B cell (primary cell): ENCODE data around the gene NSF. TPM values are rescaled to one million over a fixed set of nuclear protein-coding genes. Genes with fewer than 3 reads are reported as not detected.

Experiments used
- ATAC-seq: fragments of 200-7000 bp; cut with Tn5 transposase; one replicate; pipeline ENCODE4 v1.10.0; 2021; ENCODE audit warnings: low read depth, mild to moderate bottlenecking, moderate number of reproducible peaks, moderate library complexity
- CTCF ChIA-PET: fragments of 350-600 bp; sonication (Branson Sonifier 250); formaldehyde crosslinking; loops from one replicate; lab custom pipeline; 2021; ENCODE audit warnings: antibody characterized with exemption, inconsistent platforms; lab: Charles Lee
- POLR2A ChIA-PET: fragments of 350-600 bp; sonication (Branson Sonifier 250); formaldehyde crosslinking; loops from one replicate; lab custom pipeline; 2021; ENCODE audit warnings: antibody characterized with exemption; lab: Charles Lee
- DNase-seq: peaks from one replicate; pipeline ENCODE4 v3.0.0; 2013
- H2AFZ ChIP-seq: 2 replicates; pipeline ENCODE4 v1.6.1; 2012; ENCODE audit warnings: mild to moderate bottlenecking, low read depth, low read length; ENCODE audit not compliant: insufficient read depth, poor library complexity, severe bottlenecking
- H3K27ac ChIP-seq, 2 donors: 1 replicate in 1 of 2; 2 replicates in 1 of 2; pipeline ENCODE4 v1.5.1; 2012 to 2013; ENCODE audit warnings: low read length in 2 of 2, mild to moderate bottlenecking in 2 of 2, moderate library complexity in 1 of 2
- H3K27me3 ChIP-seq, 4 experiments: fragments of 200-600 bp in 1 of 4; sonication (generic) in 1 of 4; replicated peaks in 1 of 4; 1 replicate in 2 of 4; 2 replicates in 2 of 4; pipeline versions ENCODE4 v1.6.1 to v1.7.0; 2013 to 2016; ENCODE audit warnings: low read length in 3 of 4, mild to moderate bottlenecking in 2 of 4, mixed read lengths in 1 of 4, moderate library complexity in 1 of 4; ENCODE audit not compliant: insufficient read depth in 4 of 4, control insufficient read depth in 3 of 4; ENCODE audit errors: control extremely low read depth in 1 of 4
- H3K36me3 ChIP-seq, 2 experiments: replicated peaks in 1 of 2; 1 replicate in 1 of 2; 2 replicates in 1 of 2; pipeline versions ENCODE4 v1.6.1 to v1.7.1; 2013; ENCODE audit warnings: low read length in 1 of 2; ENCODE audit not compliant: insufficient read depth in 2 of 2, control insufficient read depth in 1 of 2; ENCODE audit errors: control extremely low read depth in 1 of 2, extremely low read depth in 1 of 2
- H3K4me1 ChIP-seq, 2 donors: fragments of 200-600 bp in 1 of 2; sonication (generic) in 1 of 2; 1 replicate in 1 of 2; 2 replicates in 1 of 2; pipeline versions ENCODE4 v1.5.1 to v1.6.1; 2013 to 2017; ENCODE audit warnings: low read length in 2 of 2; ENCODE audit not compliant: control insufficient read depth in 2 of 2, insufficient read depth in 2 of 2
- H3K4me2 ChIP-seq: replicated peaks from 2 replicates; pipeline ENCODE3; 2012; ENCODE audit warnings: mild to moderate bottlenecking, low read depth, low read length; ENCODE audit not compliant: poor library complexity, severe bottlenecking
- H3K4me3 ChIP-seq, 5 experiments: fragments of 200-600 bp in 1 of 5; sonication (generic) in 1 of 5; 1 replicate in 3 of 5; 2 replicates in 2 of 5; pipeline versions ENCODE4 v1.5.1 to v1.7.0; 2011 to 2016; ENCODE audit warnings: low read length in 4 of 5, mild to moderate bottlenecking in 4 of 5, low read depth in 2 of 5, control low read depth in 1 of 5, moderate library complexity in 1 of 5; ENCODE audit not compliant: insufficient read depth in 1 of 5; ENCODE audit errors: control extremely low read depth in 1 of 5, extremely low read depth in 1 of 5
- H3K79me2 ChIP-seq: fragments of 200-600 bp; sonication (generic); one replicate; pipeline ENCODE4 v1.6.0; 2016; ENCODE audit warnings: low read length; ENCODE audit not compliant: control insufficient read depth, insufficient read depth
- H3K9ac ChIP-seq: fragments of 200-600 bp; sonication (generic); 2 replicates; pipeline ENCODE4 v1.6.1; 2017; ENCODE audit warnings: mild to moderate bottlenecking, low read length, moderate library complexity
- H3K9me3 ChIP-seq, 3 donors: one replicate each; pipeline versions ENCODE4 v1.6.1 to v1.7.1; 2013; ENCODE audit warnings: low read length in 2 of 3; ENCODE audit not compliant: control insufficient read depth in 2 of 3, insufficient read depth in 1 of 3; ENCODE audit errors: control extremely low read depth in 1 of 3
- H4K20me1 ChIP-seq: 2 replicates; pipeline ENCODE4 v1.6.0; 2012; ENCODE audit warnings: mild to moderate bottlenecking, low read length; ENCODE audit not compliant: insufficient read depth, control insufficient read depth, poor library complexity, severe bottlenecking
- H3K27ac Mint-ChIP-seq: one replicate; pipeline ENCODE4 v1.8.0; 2021; ENCODE audit warnings: mixed read lengths
- H3K27me3 Mint-ChIP-seq: one replicate; pipeline ENCODE4 v1.8.0; 2021; ENCODE audit warnings: mixed read lengths
- H3K4me1 Mint-ChIP-seq: one replicate; pipeline ENCODE4 v1.8.0; 2021; ENCODE audit warnings: mixed read lengths
- H3K4me3 Mint-ChIP-seq: one replicate; pipeline ENCODE4 v1.8.0; 2021; ENCODE audit warnings: mixed read lengths
- H3K9me3 Mint-ChIP-seq: one replicate; pipeline ENCODE4 v1.8.0; 2022; ENCODE audit warnings: mixed read lengths; ENCODE audit not compliant: insufficient read depth
- EZH2 ChIP-seq: IDR thresholded peaks from 2 replicates; pipeline ENCODE4 v1.6.1; 2012; ENCODE audit warnings: borderline replicate concordance, low read depth, mild to moderate bottlenecking, moderate library complexity, low read length; ENCODE audit not compliant: insufficient read depth, poor library complexity, severe bottlenecking
- WGBS: methylation state at CpG from one replicate; pipeline ENCODE4 v1.1.5; 2013; ENCODE audit warnings: missing lambda C conversion rate; ENCODE audit not compliant: insufficient coverage; 5-methylcytosine and 5-hydroxymethylcytosine counted together
- intact Hi-C: fragments of 100-400 bp; cut with micrococcal nuclease; formaldehyde crosslinking; loops from one replicate; pipeline ENCODE4 v1.10.0; 2022
- polyA plus RNA-seq: library from polyadenylated mRNA; depleted of rRNA; stranded (reverse); fragments of >200 nt; gene quantifications from 2 replicates; pipeline ENCODE4 v1.2.3, GENCODE V29; 2012
- total RNA-seq, 2 donors: library from RNA; stranded (reverse); fragments of 120-200 nt in 1 of 2; gene quantifications; 1 replicate in 1 of 2; 2 replicates in 1 of 2; pipeline versions ENCODE4 v1.2.3 to v1.2.4, GENCODE V29; 2013 to 2022
- TF ChIP-seq, protein P1 (sequence below): fragments of 200-600 bp; IDR thresholded peaks from one replicate; pipeline ENCODE4 v1.8.0; 2022; ENCODE audit warnings: antibody characterized with exemption, mild to moderate bottlenecking

Gene NSF
- total and polyA plus RNA-seq, 2 donors (not counting 1 experiment from before 2014, with no cell fraction given): 10.9 to 91.0 TPM

DNA sequence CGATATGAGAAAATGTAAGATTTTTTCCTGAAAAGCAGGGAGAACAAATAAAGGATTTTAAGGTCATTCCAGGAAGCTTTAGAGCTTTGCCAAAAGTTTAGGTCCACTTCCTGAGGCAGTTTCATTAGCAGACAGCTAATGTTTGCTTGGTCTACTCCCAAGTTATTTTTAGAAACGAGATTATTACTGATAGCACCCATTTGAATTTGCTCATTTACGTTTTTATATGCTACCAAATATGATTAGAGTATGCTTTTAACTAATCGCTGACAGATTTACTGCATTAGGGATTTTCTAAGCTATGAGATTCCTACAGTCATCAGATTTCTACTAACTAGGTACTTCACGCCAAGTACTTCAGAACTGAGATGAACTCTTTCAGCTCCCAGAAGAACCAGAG lies 129.9 kb downstream of the NSF start:
- H3K36me3 ChIP-seq: peaks cover 0 to 10% of the 10 kb centered on the region in 2 experiments
- ATAC-seq (no peak), DNase-seq (no peak)
- ChIA-PET POLR2A (no interaction called here), CTCF (no interaction called here)
- H3K9me3 Mint-ChIP-seq: no peaks in the 10 kb centered on the region
- 100% methylated on average over 1 of the region's 5 CpGs for WGBS
- H3K4me1 Mint-ChIP-seq: peaks cover 31% of the 10 kb centered on the region
- H3K79me2 ChIP-seq: no peaks in the 10 kb centered on the region
- no peak overlapping the region for H3K4me3 Mint-ChIP-seq
- no peaks in the 10 kb centered on the region for H3K9me3 ChIP-seq
- no peak overlapping the region for H3K4me3 ChIP-seq
- peaks cover 23 to 26% of the 10 kb centered on the region in 2 donors for H3K4me1 ChIP-seq
- no peaks in the 10 kb centered on the region for H3K27me3 ChIP-seq
- no peak overlapping the region for H2AFZ ChIP-seq
- H3K27ac Mint-ChIP-seq: no peak overlapping the region
- intact Hi-C loops: no loop called here
- H4K20me1 ChIP-seq: no peaks in the 10 kb centered on the region
- no peak for TF ChIP-seq EZH2
- TF ChIP-seq, protein P1, sequence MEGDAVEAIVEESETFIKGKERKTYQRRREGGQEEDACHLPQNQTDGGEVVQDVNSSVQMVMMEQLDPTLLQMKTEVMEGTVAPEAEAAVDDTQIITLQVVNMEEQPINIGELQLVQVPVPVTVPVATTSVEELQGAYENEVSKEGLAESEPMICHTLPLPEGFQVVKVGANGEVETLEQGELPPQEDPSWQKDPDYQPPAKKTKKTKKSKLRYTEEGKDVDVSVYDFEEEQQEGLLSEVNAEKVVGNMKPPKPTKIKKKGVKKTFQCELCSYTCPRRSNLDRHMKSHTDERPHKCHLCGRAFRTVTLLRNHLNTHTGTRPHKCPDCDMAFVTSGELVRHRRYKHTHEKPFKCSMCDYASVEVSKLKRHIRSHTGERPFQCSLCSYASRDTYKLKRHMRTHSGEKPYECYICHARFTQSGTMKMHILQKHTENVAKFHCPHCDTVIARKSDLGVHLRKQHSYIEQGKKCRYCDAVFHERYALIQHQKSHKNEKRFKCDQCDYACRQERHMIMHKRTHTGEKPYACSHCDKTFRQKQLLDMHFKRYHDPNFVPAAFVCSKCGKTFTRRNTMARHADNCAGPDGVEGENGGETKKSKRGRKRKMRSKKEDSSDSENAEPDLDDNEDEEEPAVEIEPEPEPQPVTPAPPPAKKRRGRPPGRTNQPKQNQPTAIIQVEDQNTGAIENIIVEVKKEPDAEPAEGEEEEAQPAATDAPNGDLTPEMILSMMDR: no peak
- H3K9ac ChIP-seq: no peak overlapping the region
- no peaks in the 10 kb centered on the region for H3K27me3 Mint-ChIP-seq
- H3K4me2 ChIP-seq: no peak overlapping the region
- H3K27ac ChIP-seq: no peak overlapping the region

DNA sequence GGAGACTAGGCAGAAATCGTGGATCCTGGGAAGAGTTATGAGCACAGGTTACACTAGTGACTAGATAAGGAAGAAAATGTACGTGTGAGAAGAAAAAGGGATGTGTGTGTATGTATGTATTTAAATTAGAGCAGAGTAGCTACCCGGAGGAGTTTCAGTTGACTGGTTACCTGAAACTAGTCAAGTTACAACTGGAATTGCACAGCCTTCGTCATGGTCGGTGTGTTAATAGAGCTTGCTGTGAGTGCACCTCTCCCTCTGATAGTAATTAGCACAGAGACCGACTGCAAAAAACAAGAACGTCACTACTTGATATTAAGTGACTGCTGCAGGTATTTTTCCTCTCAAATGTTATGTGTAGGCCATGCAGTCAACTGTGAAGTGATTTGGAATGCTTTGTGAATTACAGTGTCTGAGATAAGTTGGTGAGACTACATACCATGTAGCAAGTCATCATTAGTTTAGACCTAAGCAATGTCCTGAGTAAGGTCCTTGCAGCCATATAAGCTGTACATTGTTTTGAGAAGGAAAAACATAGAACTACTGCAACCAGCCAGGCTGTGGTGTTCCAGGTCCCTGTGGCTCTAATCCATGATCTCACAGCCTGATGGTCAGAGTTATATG lies 132.3 kb downstream of the NSF start:
- WGBS: 24% methylated on average over 3 of the region's 7 CpGs
- no peaks in the 10 kb centered on the region for H3K27me3 ChIP-seq
- no peak overlapping the region for H3K27ac Mint-ChIP-seq

More for the DNA sequence above, 132.3 kb downstream of the NSF start:
- H3K27me3 Mint-ChIP-seq: no peaks in the 10 kb centered on the region
- ChIA-PET CTCF (no interaction called here), POLR2A (no interaction called here)
- no peaks in the 10 kb centered on the region for H3K9me3 ChIP-seq
- no peaks in the 10 kb centered on the region for H3K9me3 Mint-ChIP-seq
- no peak overlapping the region for H3K4me3 ChIP-seq
- TF ChIP-seq EZH2: no peak
- TF ChIP-seq, protein P1: no peak
- H3K4me1 Mint-ChIP-seq: peaks cover 31% of the 10 kb centered on the region
- no peak for ATAC-seq
- intact Hi-C loops: no loop called here
- no peak overlapping the region for H3K9ac ChIP-seq
- H3K4me1 ChIP-seq: peaks cover 23 to 26% of the 10 kb centered on the region in 2 donors
- peaks cover 0 to 8% of the 10 kb centered on the region in 2 experiments for H3K36me3 ChIP-seq
- no peak for DNase-seq
- H4K20me1 ChIP-seq: no peaks in the 10 kb centered on the region
- H3K4me3 Mint-ChIP-seq: peak overlapping the region; percentile 15
- peak overlapping the region; percentile 39 for H3K4me2 ChIP-seq
- H3K79me2 ChIP-seq: no peaks in the 10 kb centered on the region
- no peak overlapping the region for H2AFZ ChIP-seq
- no peak overlapping the region for H3K27ac ChIP-seq
